K562 (cell line): ENCODE data around the gene SAMD14. TPM values are rescaled to one million over a fixed set of nuclear protein-coding genes. Genes with fewer than 3 reads are reported as not detected.

Experiments used
- ATAC-seq: fragments of 200-7000 bp; cut with Tn5 transposase; 3 replicates; pipeline ENCODE4 v1.9.1; 2020; ENCODE audit warnings: moderate library complexity
- BruUV-seq: library from RNA; stranded (reverse); fragments of 400-500 nt; replicated peaks from 2 replicates; lab custom pipeline; 2021; lab: Mats Ljungman, UMichigan
- CTCF ChIA-PET: fragments of 300-600 bp; formaldehyde crosslinking; extraction: SDS; loops from one replicate; lab custom pipeline; 2021; ENCODE audit warnings: low intra/inter-chr PET ratio; lab: Yijun Ruan, JAX
- POLR2A ChIA-PET: fragments of 300-600, 350-650 bp; sonication (Branson Sonifier 250); formaldehyde crosslinking; extraction: SDS; loops from one replicate; lab custom pipeline; 2021; ENCODE audit warnings: antibody characterized with exemption, inconsistent platforms; lab: Yijun Ruan, JAX
- DNase-seq, 4 experiments: peaks; one replicate each; pipeline versions ENCODE4 v3.0.0 to v3.0.0-alpha.2; 2011 to 2018; ENCODE audit warnings: low spot score in 3 of 4, mixed read lengths in 3 of 4; ENCODE audit errors: extremely low read depth in 1 of 4
- FAIRE-seq: peaks from 2 replicates; lab custom pipeline; 2011; peaks lifted over from hg19 to GRCh38; lab: Jason Lieb, UNC
- H2AFZ ChIP-seq: 2 replicates; pipeline ENCODE4 v1.6.0; 2011; ENCODE audit warnings: low read depth, low read length, control low read depth, inconsistent platforms
- H3K27ac ChIP-seq: fragments of 200-600 bp; 3 replicates; pipeline ENCODE4 v1.8.0; 2011; ENCODE audit warnings: low read depth, mild to moderate bottlenecking, control low read depth, inconsistent platforms, low read length, moderate library complexity, mixed read lengths; ENCODE audit errors: extremely low read depth
- H3K27me3 ChIP-seq, 2 experiments: fragments of 300-600 bp in 1 of 2; 2 replicates in 1 of 2; 3 replicates in 1 of 2; pipeline versions ENCODE4 v1.6.0 to v1.8.0; 2011; ENCODE audit warnings: inconsistent platforms in 2 of 2, low read length in 2 of 2, mild to moderate bottlenecking in 1 of 2, mixed read lengths in 1 of 2, moderate library complexity in 1 of 2; ENCODE audit not compliant: control insufficient read depth in 2 of 2, insufficient read depth in 2 of 2
- H3K36me3 ChIP-seq: fragments of 300-600 bp; 3 replicates; pipeline ENCODE4 v1.8.0; 2011; ENCODE audit warnings: mild to moderate bottlenecking, low read length, inconsistent platforms; ENCODE audit not compliant: control insufficient read depth, insufficient read depth
- H3K4me1 ChIP-seq, 2 experiments: fragments of 200-600 bp in 1 of 2; replicated peaks in 1 of 2; 2 replicates in 1 of 2; 3 replicates in 1 of 2; pipeline versions ENCODE4 v1.5.1 to v1.8.0; 2011; ENCODE audit warnings: inconsistent platforms in 2 of 2, low read length in 2 of 2, mild to moderate bottlenecking in 1 of 2, mixed read lengths in 1 of 2, moderate library complexity in 1 of 2; ENCODE audit not compliant: control insufficient read depth in 2 of 2, insufficient read depth in 2 of 2
- H3K4me2 ChIP-seq: 2 replicates; pipeline ENCODE4 v1.6.1; 2011; ENCODE audit warnings: low read length, control low read depth, inconsistent platforms, mixed read lengths; ENCODE audit not compliant: insufficient read depth
- H3K4me3 ChIP-seq: fragments of 200-600 bp; sonication (generic), shearing (Covaris generic); 2 replicates; pipeline ENCODE4 v1.5.1; 2016; ENCODE audit warnings: control low read depth, inconsistent platforms
- H3K79me2 ChIP-seq: fragments of 200-600 bp; 3 replicates; pipeline ENCODE4 v1.8.0; 2011; ENCODE audit warnings: low read length, inconsistent platforms; ENCODE audit not compliant: control insufficient read depth, insufficient read depth
- H3K9ac ChIP-seq, 2 experiments: 2 replicates each; pipeline versions ENCODE4 v1.6.0 to v1.6.1; 2011; ENCODE audit warnings: low read depth in 2 of 2, low read length in 2 of 2, control low read depth in 1 of 2, inconsistent platforms in 1 of 2, mild to moderate bottlenecking in 1 of 2, mixed read lengths in 1 of 2; ENCODE audit not compliant: insufficient read depth in 1 of 2
- H3K9me1 ChIP-seq: one replicate; pipeline ENCODE4 v1.6.0; 2011; ENCODE audit warnings: inconsistent platforms, mild to moderate bottlenecking, low read length, moderate library complexity; ENCODE audit not compliant: control insufficient read depth, insufficient read depth
- H3K9me3 ChIP-seq: replicated peaks from 2 replicates; pipeline ENCODE4 v1.5.1; 2011; ENCODE audit warnings: low read depth, low read length, inconsistent platforms; ENCODE audit not compliant: control insufficient read depth, insufficient read depth
- H4K20me1 ChIP-seq: replicated peaks from 2 replicates; pipeline ENCODE4 v1.6.1; 2011; ENCODE audit warnings: low read length, inconsistent platforms, mixed read lengths; ENCODE audit not compliant: control insufficient read depth, insufficient read depth
- ARID2 ChIP-seq: fragments of 450-650 bp; IDR thresholded peaks from 2 replicates; pipeline ENCODE4 v1.6.1; 2017; ENCODE audit warnings: antibody characterized with exemption, mild to moderate bottlenecking
- CC2D1A ChIP-seq: fragments of 450-650 bp; IDR thresholded peaks from 2 replicates; pipeline ENCODE4 v1.6.1; 2017; ENCODE audit warnings: mild to moderate bottlenecking
- ESRRA ChIP-seq: fragments of 450-650 bp; IDR thresholded peaks from 2 replicates; pipeline ENCODE4 v1.6.1; 2014; ENCODE audit warnings: low read depth, mild to moderate bottlenecking, moderate library complexity, borderline replicate concordance
- FOSL1 ChIP-seq: fragments of 200-800 bp; sonication (Bioruptor generic); conservative IDR thresholded peaks from 2 replicates; pipeline ENCODE4 v1.6.1; 2016; ENCODE audit warnings: missing genetic modification characterization, missing compliant biosample characterization
- HCFC1 ChIP-seq: IDR thresholded peaks from 2 replicates; pipeline ENCODE4 v1.6.1; 2012; ENCODE audit warnings: low read depth, low read length, improper control_type of control experiment
- JUND ChIP-seq, 2 experiments: IDR thresholded peaks; 2 replicates in 1 of 2; 3 replicates in 1 of 2; pipeline ENCODE4 v1.6.1; 2011; ENCODE audit warnings: borderline replicate concordance in 2 of 2, low read depth in 2 of 2, low read length in 2 of 2, improper control_type of control experiment in 1 of 2, missing biosample characterization in 1 of 2, missing genetic modification characterization in 1 of 2, missing genetic modification reagents in 1 of 2
- KDM4B ChIP-seq, 2 experiments: fragments of 450-650 bp in 1 of 2; sonication (generic) in 1 of 2; IDR thresholded peaks; 2 replicates each; pipeline ENCODE4 v1.6.1; 2016 to 2017; ENCODE audit warnings: borderline replicate concordance in 2 of 2, antibody characterized with exemption in 1 of 2, low read depth in 1 of 2, mild to moderate bottlenecking in 1 of 2
- MYC ChIP-seq, 2 experiments: fragments of 250-450 bp in 1 of 2; sonication (Bioruptor Pico) in 1 of 2; IDR thresholded peaks; 2 replicates each; pipeline versions ENCODE4 v1.5.1 to v1.6.1; 2012 to 2021; ENCODE audit warnings: low read depth in 2 of 2, borderline replicate concordance in 1 of 2, improper control_type of control experiment in 1 of 2, low read length in 1 of 2, mild to moderate bottlenecking in 1 of 2, moderate library complexity in 1 of 2
- PHB ChIP-seq: fragments of 250-450 bp; sonication (Bioruptor Pico); IDR thresholded peaks from 2 replicates; pipeline ENCODE4 v1.5.0; 2021
- PTRF ChIP-seq: fragments of 450-650 bp; IDR thresholded peaks from 2 replicates; pipeline ENCODE4 v1.6.1; 2016; ENCODE audit warnings: mild to moderate bottlenecking, missing genetic modification characterization, missing compliant biosample characterization
- RAD51 ChIP-seq: fragments of 450-650 bp; IDR thresholded peaks from 2 replicates; pipeline ENCODE4 v1.7.1; 2016; ENCODE audit warnings: low read depth, mild to moderate bottlenecking, borderline replicate concordance
- RBM25 ChIP-seq: fragments of 200-400 bp; formaldehyde crosslinking; IDR thresholded peaks from 2 replicates; pipeline ENCODE4 v1.6.1; 2018; ENCODE audit warnings: low read length, low read depth, moderate library complexity; ENCODE audit not compliant: severe bottlenecking
- ZNF232 ChIP-seq: sonication (generic); formaldehyde crosslinking; IDR thresholded peaks from 2 replicates; pipeline ENCODE4 v1.8.0; 2022; ENCODE audit warnings: mild to moderate bottlenecking, missing genetic modification reagents
- WGBS: fragments of 100-300 bp; shearing (Covaris generic); methylation state at CpG from one replicate; pipeline ENCODE4 v1.1.6; 2016; ENCODE audit warnings: low coverage, mixed read lengths; ENCODE audit not compliant: insufficient coverage; ENCODE audit errors: missing lambda C conversion rate; 5-methylcytosine and 5-hydroxymethylcytosine counted together
- in situ Hi-C: fragments of 300-500 bp; cut with MboI; formaldehyde crosslinking; loops from 4 replicates; pipeline ENCODE4 v1.15.0; 2018; ENCODE audit warnings: inconsistent platforms, mixed read lengths
- intact Hi-C: fragments of 100-400 bp; cut with micrococcal nuclease; formaldehyde crosslinking; loops from 2 replicates; pipeline ENCODE4 v1.14.2; 2022
- polyA plus RNA-seq, 8 experiments: library from polyadenylated mRNA; depleted of rRNA in 4 of 8; stranded (reverse) in 5 of 8; unstranded in 3 of 8; fragments of >200 nt; fragmentation: Nextera tagmentation in 2 of 8; fragmentation: Illumina TruSeq in 1 of 8; extraction: Ambion mirVana in 2 of 8; extraction: Trizol in 1 of 8; gene quantifications; 2 replicates each; pipeline versions ENCODE4 v1.2.1 to v1.2.3, GENCODE V29; 2011 to 2014; ENCODE audit warnings: inconsistent platforms in 1 of 8, missing spikeins in 1 of 8
- total RNA-seq, 7 experiments: library from RNA; depleted of rRNA in 6 of 7; stranded (reverse); fragments of >200 nt in 6 of 7; fragmentation: Illumina TruSeq in 2 of 7; extraction: Trizol in 2 of 7; gene quantifications; 2 replicates each; pipeline versions ENCODE4 v1.2.1 to v1.2.3, GENCODE V29; 2011 to 2021; ENCODE audit warnings: low replicate concordance in 1 of 7
- TF ChIP-seq, protein P1 (sequence below), 2 experiments: fragments of 450-650 bp in 1 of 2; sonication (generic) in 1 of 2; formaldehyde crosslinking in 1 of 2; IDR thresholded peaks in 1 of 2; conservative IDR thresholded peaks in 1 of 2; 2 replicates each; pipeline versions ENCODE4 v1.6.1 to v1.8.1; 2016 to 2023; ENCODE audit warnings: mild to moderate bottlenecking in 2 of 2, moderate library complexity in 2 of 2, inconsistent platforms in 1 of 2, missing genetic modification reagents in 1 of 2
- TF ChIP-seq, protein P2 (sequence below): fragments of 200-800 bp; sonication (Bioruptor generic); IDR thresholded peaks from 2 replicates; pipeline ENCODE4 v1.6.1; 2016; ENCODE audit warnings: missing genetic modification characterization, missing compliant biosample characterization

The SAMD14 gene
- total and polyA plus RNA-seq, 9 of the 15 experiments (the other 6 are each of a cell fraction or from before 2014, with no cell fraction given): 0.04 to 0.07 TPM; not detected in 7

DNA sequence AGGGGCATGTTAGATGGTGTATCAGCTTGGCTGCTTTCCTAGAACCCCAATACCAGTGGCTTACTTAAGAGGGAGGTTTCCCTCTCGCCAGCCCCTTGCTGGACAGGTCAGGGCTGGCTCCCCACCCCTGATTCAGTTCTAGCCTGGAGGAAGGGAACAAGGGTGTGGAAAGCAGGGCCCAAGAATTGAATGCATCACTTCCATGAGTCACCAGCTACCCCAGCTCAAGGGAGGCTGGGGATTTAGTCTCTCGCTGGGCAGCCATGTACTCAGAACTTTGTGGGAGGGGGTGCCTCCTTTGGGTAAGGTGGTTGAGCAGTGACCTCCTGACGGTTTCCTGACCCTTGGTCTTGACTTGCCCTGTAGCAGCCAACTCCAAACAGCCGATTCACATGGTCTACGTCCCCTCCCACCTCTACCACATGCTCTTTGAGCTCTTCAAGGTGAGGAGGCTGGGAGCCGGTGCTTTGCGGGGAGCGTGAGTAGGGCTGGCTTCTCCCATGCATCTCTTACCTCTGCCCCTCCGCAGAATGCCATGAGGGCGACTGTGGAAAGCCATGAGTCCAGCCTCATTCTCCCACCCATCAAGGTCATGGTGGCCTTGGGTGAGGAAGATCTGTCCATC, 22.1 kb downstream of the SAMD14 start:
- Histone ChIP-seq H3K4me1 (peaks cover 8 to 40% of the 10 kb centered on the region in 2 experiments), H3K36me3 (no peaks in the 10 kb centered on the region), H3K4me3 (no peak overlapping the region), H3K4me2 (no peak overlapping the region), H3K9ac (no peak overlapping the region), H2AFZ (no peak overlapping the region), H3K27ac (no peak overlapping the region), H3K9me1 (no peaks in the 10 kb centered on the region), H3K27me3 (peaks cover 0 to 34% of the 10 kb centered on the region in 2 experiments; a peak in 2 of 5 replicates), H4K20me1 (no peaks in the 10 kb centered on the region; the same call in 1 of the 2 replicates), H3K9me3 (no peaks in the 10 kb centered on the region), H3K79me2 (no peaks in the 10 kb centered on the region)
- POLR2A ChIA-PET: interaction anchor here (0.9 kb wide), 1 partner anchor 9 kb away, joined by 3 read pairs; no protein-coding TSS in a partner anchor
- WGBS: 24% methylated on average over 10 of the region's 10 CpGs
- ATAC-seq (no peak; the same call in 2 of the 3 replicates), DNase-seq (no peak), FAIRE-seq (peak; percentile 62)
- CTCF ChIA-PET: no interaction called here
- intact Hi-C loops (no loop called here), in situ Hi-C loops (no loop called here)
- no TSS peak for BruUV-seq
- TF ChIP-seq PHB (CRISPR knock-in tag) (no peak), JUND (IDR thresholded peaks at IDR 0.05; ENCODE audit: borderline replicate concordance, low read depth, low read length) (peak; percentile 40; the same call in 1 of the 2 replicates), JUND (tag; IDR thresholded peaks at IDR 0.05; ENCODE audit: borderline replicate concordance, low read depth, low read length) (no peak), RAD51 (no peak), FOSL1 (tag) (peak; percentile 77), ZNF232 (CRISPR knock-in tag) (no peak), KDM4B (IDR thresholded peaks at IDR 0.05; ENCODE audit: borderline replicate concordance in 2 of 2, low read depth in 1 of 2) (no peak), MYC (IDR thresholded peaks at IDR 0.05; ENCODE audit: low read depth, low read length) (no peak), MYC (CRISPR knock-in tag; IDR thresholded peaks at IDR 0.05; ENCODE audit: borderline replicate concordance, low read depth) (no peak), RBM25 (no peak), ARID2 (no peak), HCFC1 (no peak), ESRRA (peak; percentile 34; the same call in 1 of the 2 replicates), PTRF (tag) (no peak), CC2D1A (no peak)
- TF ChIP-seq, protein P1, sequence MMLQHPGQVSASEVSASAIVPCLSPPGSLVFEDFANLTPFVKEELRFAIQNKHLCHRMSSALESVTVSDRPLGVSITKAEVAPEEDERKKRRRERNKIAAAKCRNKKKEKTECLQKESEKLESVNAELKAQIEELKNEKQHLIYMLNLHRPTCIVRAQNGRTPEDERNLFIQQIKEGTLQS (IDR thresholded peaks at IDR 0.05): peak; percentile 46; the same call in 1 of the 2 replicates
- TF ChIP-seq, protein P1 (CRISPR knock-in tag; conservative IDR thresholded peaks at IDR 0.05): no peak
- TF ChIP-seq, protein P2, sequence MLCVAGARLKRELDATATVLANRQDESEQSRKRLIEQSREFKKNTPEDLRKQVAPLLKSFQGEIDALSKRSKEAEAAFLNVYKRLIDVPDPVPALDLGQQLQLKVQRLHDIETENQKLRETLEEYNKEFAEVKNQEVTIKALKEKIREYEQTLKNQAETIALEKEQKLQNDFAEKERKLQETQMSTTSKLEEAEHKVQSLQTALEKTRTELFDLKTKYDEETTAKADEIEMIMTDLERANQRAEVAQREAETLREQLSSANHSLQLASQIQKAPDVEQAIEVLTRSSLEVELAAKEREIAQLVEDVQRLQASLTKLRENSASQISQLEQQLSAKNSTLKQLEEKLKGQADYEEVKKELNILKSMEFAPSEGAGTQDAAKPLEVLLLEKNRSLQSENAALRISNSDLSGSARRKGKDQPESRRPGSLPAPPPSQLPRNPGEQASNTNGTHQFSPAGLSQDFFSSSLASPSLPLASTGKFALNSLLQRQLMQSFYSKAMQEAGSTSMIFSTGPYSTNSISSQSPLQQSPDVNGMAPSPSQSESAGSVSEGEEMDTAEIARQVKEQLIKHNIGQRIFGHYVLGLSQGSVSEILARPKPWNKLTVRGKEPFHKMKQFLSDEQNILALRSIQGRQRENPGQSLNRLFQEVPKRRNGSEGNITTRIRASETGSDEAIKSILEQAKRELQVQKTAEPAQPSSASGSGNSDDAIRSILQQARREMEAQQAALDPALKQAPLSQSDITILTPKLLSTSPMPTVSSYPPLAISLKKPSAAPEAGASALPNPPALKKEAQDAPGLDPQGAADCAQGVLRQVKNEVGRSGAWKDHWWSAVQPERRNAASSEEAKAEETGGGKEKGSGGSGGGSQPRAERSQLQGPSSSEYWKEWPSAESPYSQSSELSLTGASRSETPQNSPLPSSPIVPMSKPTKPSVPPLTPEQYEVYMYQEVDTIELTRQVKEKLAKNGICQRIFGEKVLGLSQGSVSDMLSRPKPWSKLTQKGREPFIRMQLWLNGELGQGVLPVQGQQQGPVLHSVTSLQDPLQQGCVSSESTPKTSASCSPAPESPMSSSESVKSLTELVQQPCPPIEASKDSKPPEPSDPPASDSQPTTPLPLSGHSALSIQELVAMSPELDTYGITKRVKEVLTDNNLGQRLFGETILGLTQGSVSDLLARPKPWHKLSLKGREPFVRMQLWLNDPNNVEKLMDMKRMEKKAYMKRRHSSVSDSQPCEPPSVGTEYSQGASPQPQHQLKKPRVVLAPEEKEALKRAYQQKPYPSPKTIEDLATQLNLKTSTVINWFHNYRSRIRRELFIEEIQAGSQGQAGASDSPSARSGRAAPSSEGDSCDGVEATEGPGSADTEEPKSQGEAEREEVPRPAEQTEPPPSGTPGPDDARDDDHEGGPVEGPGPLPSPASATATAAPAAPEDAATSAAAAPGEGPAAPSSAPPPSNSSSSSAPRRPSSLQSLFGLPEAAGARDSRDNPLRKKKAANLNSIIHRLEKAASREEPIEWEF (CRISPR knock-in tag): no peak
